ENCODE measurements around the gene PSG11.
A peak's percentile ranks its signal among the peaks of the same experiment; 100 is the strongest.
"Not testable (repeated sequence)": the region's sequence is repeated elsewhere in the genome, so short reads cannot be mapped to it uniquely, and the experiment has no call there.

Gene PSG11

DNA sequence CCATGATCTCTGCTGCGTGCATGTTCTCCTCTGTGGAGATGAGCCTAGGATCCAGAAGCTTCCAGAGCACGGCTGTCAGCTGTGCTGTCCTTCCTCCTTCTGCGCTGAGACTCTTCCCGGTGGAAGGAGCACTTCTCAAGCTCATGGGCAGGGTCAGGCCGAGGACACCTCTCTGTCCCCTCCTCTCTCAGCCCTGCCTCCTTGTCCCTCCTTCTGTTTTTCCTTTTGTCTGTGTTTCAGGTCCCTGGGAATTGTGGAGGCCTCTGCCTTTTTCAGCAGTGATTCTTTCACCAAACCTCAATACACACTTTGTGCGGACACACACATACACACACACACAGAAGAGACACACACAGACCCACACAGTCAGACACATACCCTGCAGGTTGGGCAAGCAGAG is at the start of gene PSG11:
Gene PSG11 (minus strand): TSS at position 101 of the 400 bp plus-strand sequence. CDS start 97 bp downstream, at position 4.
- not testable (repeated sequence) for DNase-seq

DNA sequence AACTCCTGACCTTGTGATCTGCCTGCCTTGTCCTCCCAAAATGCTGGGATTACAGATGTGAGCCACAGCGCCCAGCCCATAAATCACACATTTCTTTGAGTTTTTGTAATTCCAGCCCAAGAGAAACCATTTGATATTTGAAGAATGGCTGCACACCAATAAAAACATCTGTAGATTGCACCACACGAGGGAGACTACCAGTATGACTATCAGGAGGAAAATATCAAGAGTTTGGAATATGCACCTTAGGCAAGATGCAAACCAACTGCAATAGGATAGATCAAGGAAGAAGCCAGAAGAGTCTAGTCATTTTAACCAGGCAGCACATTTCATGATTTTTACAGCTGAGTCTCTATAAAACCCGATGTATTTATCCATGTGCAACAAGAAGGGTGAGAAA is 36.1 kb upstream of the PSG11 start:
- not testable (repeated sequence) for DNase-seq

GRCh38 chr19:43061326-43061725 is 35.1 kb upstream of the PSG11 start:
- DNase-seq: not testable (repeated sequence)

GRCh38 chr19:43060254-43060653 is 34.0 kb upstream of the PSG11 start:
- not testable (repeated sequence) for DNase-seq

GRCh38 chr19:43059482-43059881 is 33.2 kb upstream of the PSG11 start:
- not testable (repeated sequence) for DNase-seq

GRCh38 chr19:43058440-43058839 is 32.2 kb upstream of the PSG11 start:
- not testable (repeated sequence) for DNase-seq

GRCh38 chr19:43047966-43048365 is 21.7 kb upstream of the PSG11 start:
- not testable (repeated sequence) for DNase-seq

- not testable (repeated sequence) for DNase-seq
Observed at GRCh38 chr19:43046578-43046977, 20.3 kb upstream of the PSG11 start.

DNA sequence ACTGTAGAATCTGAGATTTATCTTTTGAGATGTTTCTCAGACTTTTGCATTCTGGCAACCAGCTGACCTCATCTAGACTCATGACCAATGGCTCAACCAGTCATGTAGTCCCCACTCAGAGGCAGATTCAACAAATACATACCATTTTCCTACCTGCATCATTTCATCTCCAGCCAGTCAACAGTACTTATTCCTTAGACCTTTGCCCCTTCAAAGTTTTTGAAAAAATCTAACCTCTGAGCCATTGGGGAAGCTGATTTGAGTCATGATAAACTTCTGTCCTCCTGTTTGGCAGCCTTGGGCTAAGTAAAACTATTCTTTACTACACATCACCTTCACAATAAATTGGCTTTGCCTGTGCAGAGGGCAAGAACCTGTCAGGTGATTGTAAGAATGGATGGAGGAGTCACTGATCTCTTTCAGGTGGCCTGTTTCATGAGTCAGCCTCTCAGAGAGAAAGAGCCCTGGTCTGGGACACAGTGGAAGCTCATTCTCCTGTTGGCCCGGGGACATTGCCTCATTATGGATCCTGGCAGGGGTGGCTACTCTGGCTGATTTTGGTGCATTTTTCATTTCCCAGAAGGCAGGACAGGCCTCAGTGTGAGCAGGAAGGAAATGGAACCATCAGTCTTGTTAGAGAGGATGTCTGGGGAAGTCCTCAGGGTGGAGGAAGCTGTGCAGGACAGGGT is 17.4 kb upstream of the PSG11 start:
- not testable (repeated sequence) for DNase-seq

GRCh38 chr19:43031645-43032044 is 5.4 kb upstream of the PSG11 start:
- not testable (repeated sequence) for DNase-seq

GRCh38 chr19:43028866-43029265 is 2.6 kb upstream of the PSG11 start:
- DNase-seq: no peak

DNA sequence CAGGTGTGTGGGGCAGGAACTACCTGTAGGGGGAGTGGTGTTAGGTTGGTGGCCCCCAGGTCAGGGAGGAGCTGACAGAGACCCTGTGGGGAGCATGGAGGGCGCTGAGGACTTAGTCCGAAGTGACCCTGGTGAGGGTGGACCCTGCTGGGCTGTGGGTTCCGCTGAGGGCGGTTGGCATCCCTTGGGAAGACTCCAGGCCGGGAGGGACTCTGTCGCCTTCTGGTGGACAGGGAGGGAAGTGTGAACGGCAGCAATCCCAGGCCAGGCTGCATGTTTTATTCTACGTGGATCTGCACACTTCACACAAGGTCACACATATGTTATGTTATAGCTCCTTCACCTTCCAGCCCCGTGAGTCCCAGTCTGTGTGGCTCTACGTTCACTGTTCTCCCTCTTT is 1.7 kb upstream of the PSG11 start:
- not testable (repeated sequence) for DNase-seq

DNA sequence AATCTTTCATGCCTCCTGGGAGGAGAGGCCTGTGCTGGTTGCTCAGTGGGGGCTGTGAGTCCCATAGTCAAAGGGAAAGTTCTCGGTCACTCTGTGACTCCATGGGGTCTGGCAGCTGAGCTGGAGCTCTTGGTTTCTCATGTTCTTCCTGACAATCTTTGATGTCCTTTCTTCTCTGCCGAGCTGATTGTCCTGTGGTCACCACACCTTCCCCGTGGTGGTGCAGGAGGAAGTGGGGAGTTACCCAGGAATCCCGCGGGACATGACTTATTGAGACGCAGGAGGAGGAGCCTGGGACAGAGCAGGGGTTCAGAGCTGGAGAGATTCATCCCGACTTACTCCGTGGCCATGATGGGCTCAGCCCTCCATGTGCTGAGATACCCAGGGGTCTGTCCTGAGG is 792 bp upstream of the PSG11 start:
- not testable (repeated sequence) for DNase-seq

GRCh38 chr19:43022098-43022497 is 4.2 kb downstream of the PSG11 start:
- DNase-seq: not testable (repeated sequence)

DNA sequence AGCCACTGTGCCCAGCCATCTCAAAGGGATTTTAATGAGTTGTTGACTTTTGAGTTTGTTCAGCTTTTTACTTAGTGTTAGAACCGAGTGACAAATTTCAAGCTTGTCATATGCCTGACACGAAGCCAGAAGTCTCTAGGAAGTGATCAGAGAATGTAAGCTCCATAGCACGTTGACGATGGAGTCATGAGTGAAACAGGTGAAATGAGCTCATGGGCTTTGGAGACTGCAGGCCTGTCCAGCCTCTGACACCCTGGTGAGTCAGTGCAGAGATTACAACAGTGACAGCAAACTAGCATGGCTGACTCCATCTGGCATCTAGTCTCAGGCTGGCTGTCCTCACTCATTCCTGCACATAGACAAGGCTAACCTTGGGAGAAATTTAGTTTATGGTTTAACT is 4.6 kb downstream of the PSG11 start:
- not testable (repeated sequence) for DNase-seq

GRCh38 chr19:43019588-43019987 is 6.7 kb downstream of the PSG11 start:
- DNase-seq: not testable (repeated sequence)

GRCh38 chr19:43005841-43006240 is 20.4 kb downstream of the PSG11 start:
- DNase-seq: not testable (repeated sequence)

GRCh38 chr19:43004846-43005245 is 21.4 kb downstream of the PSG11 start:
- not testable (repeated sequence) for DNase-seq

DNA sequence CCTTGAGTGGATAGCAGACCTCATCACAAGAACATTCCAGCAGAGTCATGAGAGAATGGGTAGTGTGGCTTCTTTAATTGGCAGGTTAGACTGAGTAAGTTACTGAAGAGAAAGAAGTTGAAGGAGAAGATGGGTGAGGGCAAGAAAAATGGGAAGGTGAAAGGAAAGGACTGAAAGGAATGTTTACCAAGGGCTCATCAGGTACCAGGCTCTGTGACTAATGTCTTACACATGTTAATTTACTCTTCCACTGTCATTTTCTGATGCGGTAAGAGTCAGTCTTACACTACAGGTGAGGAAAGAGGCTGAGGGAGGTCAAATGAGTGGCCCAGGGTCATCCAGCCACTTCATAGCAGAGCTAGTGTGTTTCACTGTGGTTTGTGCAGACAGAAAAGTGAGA is 22.6 kb downstream of the PSG11 start:
- not testable (repeated sequence) for DNase-seq

DNA sequence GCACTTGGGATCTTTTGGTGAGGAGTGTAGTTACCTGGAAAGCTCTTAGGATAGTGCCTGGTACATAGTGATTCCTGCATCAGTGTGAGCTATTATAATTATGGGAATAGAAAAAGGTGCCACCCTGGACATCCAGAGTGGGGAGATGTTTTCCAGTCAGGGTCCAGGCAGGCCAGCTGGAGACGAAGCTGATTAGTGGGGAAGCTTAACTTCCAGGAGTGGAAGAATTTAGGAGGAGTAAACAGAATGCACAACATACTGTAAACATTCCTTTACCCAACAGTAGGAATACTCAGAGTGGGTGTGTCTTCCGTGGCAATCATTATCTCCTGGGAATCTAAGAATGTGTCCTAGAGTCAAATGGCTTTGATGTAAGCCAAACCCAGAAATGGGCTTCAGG is 23.3 kb downstream of the PSG11 start:
- DNase-seq: not testable (repeated sequence)

DNA sequence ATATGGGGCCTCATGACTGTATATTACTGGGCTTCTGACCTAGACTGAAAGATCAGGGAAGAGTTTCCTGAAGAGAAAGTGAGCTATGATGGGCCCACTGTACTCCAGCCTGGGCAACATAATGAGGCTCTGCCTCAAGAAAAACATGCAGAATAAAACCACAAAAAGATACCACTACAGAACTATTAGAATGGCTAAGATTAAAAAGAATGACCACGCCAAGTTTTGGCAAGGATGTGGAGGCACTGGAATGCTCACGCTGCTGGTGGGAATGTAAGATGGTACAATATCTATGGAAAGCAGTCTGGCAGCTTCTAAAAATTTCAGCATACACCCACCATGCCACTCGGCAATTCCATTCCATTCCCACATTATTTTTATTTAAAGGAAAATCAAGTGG is 30.1 kb downstream of the PSG11 start:
- DNase-seq: not testable (repeated sequence)

DNA sequence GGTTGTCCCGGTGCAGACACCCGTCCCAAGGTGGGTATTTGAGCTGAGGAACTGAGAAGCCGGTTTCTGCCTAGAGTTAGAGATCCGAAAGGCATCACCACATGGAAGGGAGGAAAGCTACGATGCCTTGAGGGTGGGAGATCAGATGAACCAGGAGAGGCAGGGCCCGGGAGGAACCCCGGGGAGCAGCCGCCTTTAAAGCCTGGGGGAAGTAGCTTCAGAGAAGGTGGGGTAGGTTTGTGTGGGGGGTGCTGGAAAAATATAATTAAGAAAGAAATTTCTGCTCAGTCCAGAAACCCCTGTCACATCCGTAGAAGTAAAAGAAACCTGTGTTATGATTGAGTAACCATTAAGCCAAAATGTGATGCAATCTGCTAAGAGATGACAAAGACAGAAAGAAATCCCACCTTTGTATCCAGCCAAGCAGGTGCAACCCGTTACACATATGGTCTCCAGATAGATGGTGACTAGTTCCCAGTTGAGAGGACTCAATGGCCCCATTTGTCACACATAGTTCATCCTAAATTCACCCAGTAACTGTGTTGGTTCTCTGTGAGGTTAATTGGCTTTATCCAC is 34.2 kb downstream of the PSG11 start:
- not testable (repeated sequence) for DNase-seq

- peak; percentile 87 for DNase-seq
Observed at GRCh38 chr19:42989851-42990250, 36.4 kb downstream of the PSG11 start.

GRCh38 chr19:42989186-42989585 is 37.1 kb downstream of the PSG11 start:
- peak; percentile 16 for DNase-seq

DNA sequence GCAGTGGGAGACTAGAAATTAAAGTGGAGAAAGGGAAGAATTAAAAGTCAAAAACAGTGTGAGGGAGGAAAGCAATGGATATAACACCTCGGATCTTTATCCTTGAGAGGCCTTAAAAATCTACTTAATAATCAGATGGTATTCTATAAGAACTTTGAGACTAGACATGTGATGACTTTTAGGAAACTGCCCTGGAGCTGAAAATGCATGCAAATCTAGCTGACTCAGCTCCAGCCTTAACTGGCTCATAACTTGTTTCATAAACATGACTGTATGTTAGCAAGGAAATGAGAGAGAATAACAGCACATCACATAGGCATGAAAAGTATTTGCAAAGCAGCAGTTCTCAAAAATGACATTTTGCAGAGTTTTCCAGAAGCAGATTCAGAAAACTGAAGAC is 38.1 kb downstream of the PSG11 start:
- DNase-seq: not testable (repeated sequence)
